GM18870 (cell line): ENCODE results near the gene PEX11A.

ENCODE experiments used
- ATAC-seq: cut with Tn5 transposase; IDR thresholded peaks from one replicate; pipeline ENCODE4 v1.9.1; 2021; ENCODE audit warnings: moderate library complexity; ENCODE audit not compliant: unreplicated experiment

Gene PEX11A

DNA sequence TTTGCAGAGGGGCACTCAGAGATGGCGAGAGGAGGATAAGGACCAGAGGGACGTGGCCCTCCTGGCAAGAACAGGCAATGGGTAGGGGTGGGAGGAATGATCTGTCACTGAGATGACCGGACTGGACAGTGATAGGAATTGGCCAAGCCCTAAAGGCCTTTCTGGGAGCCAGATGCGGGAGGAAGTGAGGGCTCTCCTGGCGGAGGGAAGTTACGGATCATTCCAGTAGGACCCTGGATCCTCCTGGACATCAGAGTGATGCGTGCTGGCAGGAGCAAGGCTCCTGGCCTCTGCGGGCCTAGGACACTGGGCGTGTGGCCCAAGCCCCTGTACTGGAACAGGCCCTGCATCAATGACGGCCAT lies 58.7 kb downstream of the PEX11A start:
- no peak for ATAC-seq
